Ishikawa (cell line): ENCODE measurements around the gene FOXF2.
A peak's percentile ranks its signal among the peaks of the same experiment; 100 is the strongest.

ENCODE experiments used
- CEBPB ChIP-seq: IDR thresholded peaks from 2 replicates; pipeline ENCODE4 v1.6.1; 2012
- CREB1 ChIP-seq: IDR thresholded peaks from 2 replicates; pipeline ENCODE4 v1.6.1; 2012; ENCODE audit warnings: low read depth
- EGR1 ChIP-seq: IDR thresholded peaks from 2 replicates; pipeline ENCODE4 v1.6.1; 2012
- EP300 ChIP-seq: IDR thresholded peaks from 2 replicates; pipeline ENCODE4 v1.6.1; 2012; ENCODE audit warnings: borderline replicate concordance
- FOXM1 ChIP-seq: IDR thresholded peaks from 2 replicates; pipeline ENCODE4 v1.6.1; 2012; ENCODE audit warnings: low read depth, borderline replicate concordance
- MAX ChIP-seq: IDR thresholded peaks from 2 replicates; pipeline ENCODE4 v1.6.1; 2012
- NFIC ChIP-seq: IDR thresholded peaks from 2 replicates; pipeline ENCODE4 v1.6.1; 2012
- RAD21 ChIP-seq: IDR thresholded peaks from 2 replicates; pipeline ENCODE4 v1.6.1; 2012; ENCODE audit warnings: low read depth
- TAF1 ChIP-seq: IDR thresholded peaks from 2 replicates; pipeline ENCODE4 v1.6.1; 2012; ENCODE audit warnings: low read depth, mild to moderate bottlenecking
- TCF12 ChIP-seq: IDR thresholded peaks from 2 replicates; pipeline ENCODE4 v1.6.1; 2012; ENCODE audit warnings: low read depth
- TEAD4 ChIP-seq: IDR thresholded peaks from 2 replicates; pipeline ENCODE4 v1.6.1; 2012
- YY1 ChIP-seq: IDR thresholded peaks from 2 replicates; pipeline ENCODE4 v1.6.1; 2012; ENCODE audit warnings: low read depth
- ZBTB7A ChIP-seq: IDR thresholded peaks from 2 replicates; pipeline ENCODE4 v1.6.1; 2012; ENCODE audit warnings: low read depth
- TF ChIP-seq, protein P1 (sequence below): IDR thresholded peaks from 2 replicates; pipeline ENCODE4 v1.6.1; 2012
- TF ChIP-seq, protein P2 (sequence below): IDR thresholded peaks from 2 replicates; pipeline ENCODE4 v1.6.1; 2012; ENCODE audit warnings: low read depth, mild to moderate bottlenecking

FOXF2 gene

GRCh38 chr6:1436334-1437306, 47.2 kb downstream of the FOXF2 start:
- TF ChIP-seq RAD21 = peak; percentile 73
- TF ChIP-seq, protein P1, sequence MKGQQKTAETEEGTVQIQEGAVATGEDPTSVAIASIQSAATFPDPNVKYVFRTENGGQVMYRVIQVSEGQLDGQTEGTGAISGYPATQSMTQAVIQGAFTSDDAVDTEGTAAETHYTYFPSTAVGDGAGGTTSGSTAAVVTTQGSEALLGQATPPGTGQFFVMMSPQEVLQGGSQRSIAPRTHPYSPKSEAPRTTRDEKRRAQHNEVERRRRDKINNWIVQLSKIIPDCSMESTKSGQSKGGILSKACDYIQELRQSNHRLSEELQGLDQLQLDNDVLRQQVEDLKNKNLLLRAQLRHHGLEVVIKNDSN = no peak
- no peak for TF ChIP-seq TAF1
- TF ChIP-seq, protein P2, sequence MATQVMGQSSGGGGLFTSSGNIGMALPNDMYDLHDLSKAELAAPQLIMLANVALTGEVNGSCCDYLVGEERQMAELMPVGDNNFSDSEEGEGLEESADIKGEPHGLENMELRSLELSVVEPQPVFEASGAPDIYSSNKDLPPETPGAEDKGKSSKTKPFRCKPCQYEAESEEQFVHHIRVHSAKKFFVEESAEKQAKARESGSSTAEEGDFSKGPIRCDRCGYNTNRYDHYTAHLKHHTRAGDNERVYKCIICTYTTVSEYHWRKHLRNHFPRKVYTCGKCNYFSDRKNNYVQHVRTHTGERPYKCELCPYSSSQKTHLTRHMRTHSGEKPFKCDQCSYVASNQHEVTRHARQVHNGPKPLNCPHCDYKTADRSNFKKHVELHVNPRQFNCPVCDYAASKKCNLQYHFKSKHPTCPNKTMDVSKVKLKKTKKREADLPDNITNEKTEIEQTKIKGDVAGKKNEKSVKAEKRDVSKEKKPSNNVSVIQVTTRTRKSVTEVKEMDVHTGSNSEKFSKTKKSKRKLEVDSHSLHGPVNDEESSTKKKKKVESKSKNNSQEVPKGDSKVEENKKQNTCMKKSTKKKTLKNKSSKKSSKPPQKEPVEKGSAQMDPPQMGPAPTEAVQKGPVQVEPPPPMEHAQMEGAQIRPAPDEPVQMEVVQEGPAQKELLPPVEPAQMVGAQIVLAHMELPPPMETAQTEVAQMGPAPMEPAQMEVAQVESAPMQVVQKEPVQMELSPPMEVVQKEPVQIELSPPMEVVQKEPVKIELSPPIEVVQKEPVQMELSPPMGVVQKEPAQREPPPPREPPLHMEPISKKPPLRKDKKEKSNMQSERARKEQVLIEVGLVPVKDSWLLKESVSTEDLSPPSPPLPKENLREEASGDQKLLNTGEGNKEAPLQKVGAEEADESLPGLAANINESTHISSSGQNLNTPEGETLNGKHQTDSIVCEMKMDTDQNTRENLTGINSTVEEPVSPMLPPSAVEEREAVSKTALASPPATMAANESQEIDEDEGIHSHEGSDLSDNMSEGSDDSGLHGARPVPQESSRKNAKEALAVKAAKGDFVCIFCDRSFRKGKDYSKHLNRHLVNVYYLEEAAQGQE = no peak

DNA sequence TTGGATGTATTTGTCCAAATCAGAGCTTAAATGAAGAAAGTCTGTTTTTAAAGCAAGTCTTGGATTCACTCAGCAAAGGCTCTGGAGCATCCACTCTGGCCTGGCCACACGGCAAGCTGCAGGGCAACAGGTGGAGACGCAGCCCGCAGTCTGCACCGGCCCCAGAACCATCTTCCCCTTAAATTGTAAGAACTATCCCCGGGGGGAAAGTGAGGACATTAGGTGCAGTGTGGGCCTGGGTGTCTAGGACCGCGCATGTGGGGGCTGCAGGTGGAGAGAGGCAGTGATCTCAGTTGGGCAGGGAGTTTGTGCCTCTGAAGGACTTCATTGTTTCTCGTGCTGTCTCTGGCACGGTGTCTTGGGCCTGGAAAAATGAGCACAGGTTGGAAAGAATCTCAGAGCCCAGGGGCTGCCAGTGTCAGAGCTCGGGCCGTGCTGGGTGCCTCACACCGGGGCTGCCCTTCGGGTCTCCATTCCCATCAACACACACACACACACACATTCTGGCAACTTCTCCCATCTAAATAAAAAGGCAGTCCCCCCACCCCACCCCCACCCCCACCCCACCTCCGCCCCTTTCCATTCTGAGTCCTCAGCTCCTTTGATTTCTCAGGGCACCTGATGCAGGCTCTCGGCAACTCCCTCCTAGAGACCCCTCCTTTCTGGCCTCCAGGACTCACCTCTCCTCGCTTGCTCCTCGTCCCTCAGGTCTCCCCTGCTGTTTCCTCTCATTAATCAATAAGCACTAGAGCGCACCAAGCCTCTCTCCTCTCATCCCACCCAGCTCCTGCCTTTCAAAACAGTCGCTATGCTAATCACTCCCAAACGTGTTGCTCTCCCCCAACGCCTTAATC, 48.4 kb downstream of the FOXF2 start:
- TF ChIP-seq TEAD4 = no peak
- no peak for TF ChIP-seq YY1
- TF ChIP-seq TAF1 = no peak
- no peak for TF ChIP-seq EP300
- TF ChIP-seq MAX = no peak
- no peak for TF ChIP-seq EGR1
- TF ChIP-seq TCF12 = no peak
- TF ChIP-seq NFIC = no peak

- TF ChIP-seq MAX (no peak), TAF1 (no peak), CEBPB (no peak), EGR1 (no peak), YY1 (no peak), RAD21 (no peak), ZBTB7A (no peak), TEAD4 (no peak), CREB1 (no peak), NFIC (no peak), EP300 (no peak), FOXM1 (no peak), TCF12 (no peak)
- TF ChIP-seq, protein P2 = no peak
- TF ChIP-seq, protein P1 = no peak
These were observed 49.1 kb downstream of the FOXF2 start for GRCh38 chr6:1438471-1438881.

GRCh38 chr6:1439349-1439748, 50.0 kb downstream of the FOXF2 start:
- TF ChIP-seq EP300 (no peak), TEAD4 (no peak), YY1 (no peak), CREB1 (no peak), FOXM1 (no peak), MAX (no peak), CEBPB (no peak), RAD21 (no peak), EGR1 (no peak)
- TF ChIP-seq, protein P2 = no peak
- TF ChIP-seq, protein P1 = no peak
